GM12873 (cell line): ENCODE data around the gene STIP1.

Experiments
- TF ChIP-seq, protein P1 (sequence below): IDR thresholded peaks from 2 replicates; pipeline ENCODE4 v1.5.1; 2012; ENCODE audit warnings: low read depth, mild to moderate bottlenecking, moderate library complexity, low read length, control low read depth; ENCODE audit not compliant: insufficient read depth; ENCODE audit errors: missing control alignments

The STIP1 gene

DNA sequence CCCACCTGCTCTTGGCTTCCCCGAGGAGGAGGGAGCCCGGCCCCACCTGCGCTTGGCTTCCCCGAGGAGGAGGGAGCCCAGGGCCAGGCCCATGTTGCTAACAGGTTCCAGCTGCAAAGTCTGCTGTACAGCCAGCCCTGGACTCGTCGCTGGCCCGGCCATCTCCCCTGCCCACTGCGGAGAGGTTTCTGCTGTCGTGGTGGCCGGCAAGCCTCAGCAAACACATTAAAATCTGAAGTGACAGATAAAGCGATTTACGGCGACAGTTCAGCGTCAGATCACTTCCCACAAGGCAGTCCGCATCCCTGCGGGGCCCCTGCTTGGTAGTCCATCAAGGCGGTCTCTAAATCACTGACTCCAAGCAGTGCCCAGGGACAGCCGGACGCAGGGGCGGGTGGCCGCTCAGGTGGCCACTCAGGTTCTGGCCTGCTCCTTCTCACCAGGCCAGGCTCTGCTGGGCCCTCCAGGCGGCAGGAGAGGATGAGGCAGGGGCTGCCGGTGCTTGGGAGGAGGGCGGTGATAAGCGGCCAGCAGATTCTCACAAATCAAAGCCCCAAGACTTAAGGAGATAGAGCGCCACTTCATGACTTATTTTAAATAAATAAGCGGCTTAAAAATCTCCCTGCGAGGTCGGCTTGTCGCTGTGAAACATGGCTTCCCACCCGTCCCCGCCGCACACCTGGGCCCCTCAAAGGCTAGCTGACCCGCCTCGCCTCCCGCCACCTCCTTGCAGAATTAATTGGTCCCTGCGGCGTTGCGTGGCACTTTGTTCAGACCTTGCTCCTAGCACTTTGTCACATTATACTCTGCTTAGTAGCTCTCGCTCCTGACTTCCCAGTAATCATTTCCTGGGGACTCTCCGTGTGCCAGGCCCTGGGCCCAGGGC is 41.1 kb upstream of the STIP1 start:
- TF ChIP-seq, protein P1, sequence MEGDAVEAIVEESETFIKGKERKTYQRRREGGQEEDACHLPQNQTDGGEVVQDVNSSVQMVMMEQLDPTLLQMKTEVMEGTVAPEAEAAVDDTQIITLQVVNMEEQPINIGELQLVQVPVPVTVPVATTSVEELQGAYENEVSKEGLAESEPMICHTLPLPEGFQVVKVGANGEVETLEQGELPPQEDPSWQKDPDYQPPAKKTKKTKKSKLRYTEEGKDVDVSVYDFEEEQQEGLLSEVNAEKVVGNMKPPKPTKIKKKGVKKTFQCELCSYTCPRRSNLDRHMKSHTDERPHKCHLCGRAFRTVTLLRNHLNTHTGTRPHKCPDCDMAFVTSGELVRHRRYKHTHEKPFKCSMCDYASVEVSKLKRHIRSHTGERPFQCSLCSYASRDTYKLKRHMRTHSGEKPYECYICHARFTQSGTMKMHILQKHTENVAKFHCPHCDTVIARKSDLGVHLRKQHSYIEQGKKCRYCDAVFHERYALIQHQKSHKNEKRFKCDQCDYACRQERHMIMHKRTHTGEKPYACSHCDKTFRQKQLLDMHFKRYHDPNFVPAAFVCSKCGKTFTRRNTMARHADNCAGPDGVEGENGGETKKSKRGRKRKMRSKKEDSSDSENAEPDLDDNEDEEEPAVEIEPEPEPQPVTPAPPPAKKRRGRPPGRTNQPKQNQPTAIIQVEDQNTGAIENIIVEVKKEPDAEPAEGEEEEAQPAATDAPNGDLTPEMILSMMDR: no peak

DNA sequence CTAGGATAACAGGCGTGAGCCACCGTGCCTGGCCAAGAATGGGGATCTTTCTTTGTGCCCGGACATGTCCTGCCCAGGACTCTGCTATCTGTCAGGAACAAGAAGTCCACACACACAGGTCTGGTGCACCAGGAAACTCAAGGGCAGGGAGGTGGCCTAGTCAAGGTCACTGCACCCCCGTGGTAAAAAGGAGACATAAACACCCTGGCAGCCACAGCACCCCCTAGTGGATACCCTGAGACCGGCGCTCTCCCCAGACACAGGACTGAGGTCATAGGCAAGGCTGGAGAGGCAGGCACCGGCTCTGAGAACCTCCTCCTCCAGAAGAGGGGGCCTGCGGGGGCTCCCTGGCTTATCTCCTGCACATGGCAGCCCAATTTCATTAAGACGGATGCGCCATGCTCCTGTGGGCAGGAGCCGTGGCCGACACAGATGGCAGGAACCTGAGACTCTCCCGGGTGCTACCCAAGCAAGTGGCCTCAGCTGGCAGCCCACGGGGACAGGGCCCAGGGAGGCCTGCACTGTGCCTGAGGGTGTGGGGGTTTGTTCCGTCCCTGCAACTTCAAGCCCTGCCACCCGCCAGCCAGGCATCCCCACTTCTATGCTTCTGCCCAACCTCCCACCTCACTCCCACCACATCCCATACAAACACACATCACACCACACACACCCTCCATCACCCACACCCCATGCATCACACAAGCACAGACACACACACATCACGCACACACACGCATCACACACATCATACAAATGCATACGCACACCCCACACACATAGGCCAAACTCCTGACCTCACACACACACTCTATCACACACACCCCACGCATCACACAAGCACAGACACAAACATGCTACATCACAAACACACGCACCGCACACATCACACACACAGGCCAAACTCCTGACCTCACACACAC is 39.7 kb upstream of the STIP1 start:
- TF ChIP-seq, protein P1: peak; percentile 87

DNA sequence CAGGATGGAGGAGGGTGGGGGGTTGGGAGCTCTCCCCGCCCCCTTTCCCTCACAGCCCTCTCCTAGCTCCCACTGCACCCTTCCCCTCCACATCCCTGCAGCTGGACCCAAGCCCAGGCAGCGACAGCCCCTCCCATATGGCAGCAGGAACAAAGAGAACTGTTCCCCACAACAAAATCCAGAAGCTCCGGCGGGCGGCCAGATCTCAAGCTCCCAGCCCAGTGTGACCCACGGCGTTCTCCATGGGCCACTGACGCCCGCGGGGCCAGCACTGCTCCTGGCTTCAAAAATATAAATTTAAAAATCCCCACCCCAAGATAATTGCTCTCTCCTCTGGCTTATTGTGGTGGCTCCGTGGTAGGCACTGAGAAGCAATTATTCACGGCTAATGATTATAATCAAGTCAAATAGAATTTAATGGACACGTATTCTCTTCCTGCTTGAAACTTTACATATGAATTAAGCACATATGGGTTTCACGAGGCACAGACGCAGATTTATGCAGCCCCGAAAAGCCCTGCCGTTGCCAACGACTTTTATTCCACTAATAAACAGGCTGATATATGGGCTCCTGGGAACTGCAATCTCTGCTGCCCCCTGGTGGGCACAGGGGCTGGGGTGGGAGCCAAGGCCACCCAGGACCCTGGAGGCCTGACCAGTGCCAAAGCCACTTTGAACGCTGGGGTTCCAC is 37.6 kb upstream of the STIP1 start:
- TF ChIP-seq, protein P1: peak; percentile 89

DNA sequence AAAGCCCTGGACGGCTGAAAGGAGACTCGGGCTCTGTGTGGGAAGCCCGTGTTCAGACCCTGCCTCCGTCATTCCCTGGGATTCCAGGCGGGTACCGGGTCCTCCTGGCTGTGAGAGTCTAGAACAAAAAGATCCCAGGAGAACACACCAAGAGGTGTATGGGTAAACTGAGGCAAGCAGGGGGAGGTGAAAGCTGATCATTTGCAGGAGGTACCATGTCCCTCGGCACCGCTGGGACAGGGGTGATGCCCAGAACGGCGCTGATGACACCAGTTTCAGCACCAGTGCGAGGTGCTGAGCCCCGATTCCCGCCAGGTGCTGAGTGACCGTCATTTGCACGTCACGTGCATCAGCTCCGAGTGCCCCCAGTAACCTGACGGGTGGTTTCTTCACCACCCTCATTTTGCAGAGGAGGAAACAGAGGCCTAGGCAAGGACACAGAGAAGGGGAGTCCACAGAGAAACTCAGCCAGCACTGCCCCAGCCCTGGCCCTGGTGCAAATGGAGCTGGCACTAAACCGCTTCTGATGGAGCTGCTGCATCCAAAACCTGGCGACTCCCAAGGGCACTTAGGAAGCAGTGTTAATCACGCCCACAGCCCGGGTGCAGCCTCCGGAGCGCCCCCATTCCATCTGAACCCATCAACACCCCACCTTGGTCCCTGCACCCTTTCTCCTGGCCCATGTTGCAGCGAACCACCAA is 36.9 kb upstream of the STIP1 start:
- TF ChIP-seq, protein P1: no peak

DNA sequence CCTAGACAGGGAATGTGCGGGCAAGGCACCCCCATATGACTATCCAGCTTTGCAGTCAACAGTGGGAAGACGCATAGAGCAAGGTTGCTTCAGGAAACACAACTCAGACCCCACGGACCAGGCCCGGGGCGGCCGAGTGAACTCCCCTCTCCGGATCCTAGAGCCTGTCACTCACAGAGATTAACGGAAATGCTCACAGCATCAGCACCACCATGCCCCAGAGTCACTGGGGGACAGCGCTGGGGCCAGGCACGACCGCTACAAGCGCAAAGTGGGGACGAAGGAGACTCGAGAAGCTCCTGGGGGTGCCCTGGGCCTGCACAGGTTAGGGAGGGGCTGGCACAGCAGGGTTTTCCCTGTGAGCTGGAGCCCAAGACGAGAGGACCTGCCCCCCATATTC is 35.9 kb upstream of the STIP1 start:
- TF ChIP-seq, protein P1: no peak

DNA sequence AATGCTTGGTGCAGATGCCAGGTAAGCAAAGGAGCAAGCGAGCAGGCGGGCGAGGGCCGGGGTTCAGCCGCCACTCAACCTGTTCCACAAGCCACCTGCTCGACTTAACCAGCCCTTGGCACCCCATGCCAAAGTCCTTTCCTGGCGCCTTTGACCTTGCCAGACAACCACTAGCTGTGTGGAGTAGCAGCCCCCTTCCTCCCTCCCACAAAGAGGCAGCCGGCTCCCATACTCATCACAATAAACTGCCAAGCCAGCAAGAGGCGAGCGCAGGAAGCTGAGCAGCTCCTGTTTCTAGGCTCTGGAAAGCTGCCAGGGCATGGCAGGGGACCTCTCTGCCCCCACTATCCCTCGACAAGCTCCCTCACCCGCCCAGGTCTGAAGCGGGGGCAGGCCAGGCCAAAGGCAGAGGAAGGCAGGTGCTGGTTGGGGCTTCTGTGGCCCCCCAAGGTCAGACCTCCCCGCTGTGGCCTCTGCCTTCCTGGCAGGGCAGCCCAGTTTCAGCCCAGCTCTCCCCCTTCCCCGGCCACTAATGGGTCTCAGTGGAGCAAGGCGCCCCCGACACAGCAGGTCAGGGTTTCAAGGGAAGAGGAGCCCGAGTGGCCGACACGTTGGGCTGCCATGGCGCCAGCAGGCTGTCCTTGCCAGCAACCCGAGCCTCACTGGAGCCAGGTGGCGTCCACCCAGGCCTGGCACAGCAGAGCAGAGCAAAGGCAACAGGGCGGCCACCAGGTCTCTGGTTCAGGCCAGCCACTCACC is 35.3 kb upstream of the STIP1 start:
- TF ChIP-seq, protein P1: no peak
